ENCODE data around the gene NXNL1. TPM values are rescaled to one million over a fixed set of nuclear protein-coding genes. Genes with fewer than 3 reads are reported as not detected.

The NXNL1 gene
- total and polyA plus RNA-seq, 2 of the 13 experiments (the other 11 are each of a cell fraction or from before 2014, with no cell fraction given), result not detected

GRCh38 chr19:17499025-17499424 is 38.3 kb upstream of the NXNL1 start (continued):
- peak; percentile 13; the same call in 1 of the 2 replicates for TF ChIP-seq ARID4A (CRISPR knock-in tag; IDR thresholded peaks at IDR 0.05; ENCODE audit: borderline replicate concordance)

GRCh38 chr19:17497149-17497798 is 36.5 kb upstream of the NXNL1 start:
- no peak for FAIRE-seq
- DNase-seq (ENCODE audit: low spot score), result no peak
- Histone ChIP-seq H3K27me3 (ENCODE audit: control insufficient read depth in 1 of 2, insufficient read depth in 2 of 2, low read length in 2 of 2) (no peaks in the 10 kb centered on the region), H3K4me1 (ENCODE audit: insufficient read depth, low read length) (peaks cover 40% of the 10 kb centered on the region), H3K9ac (ENCODE audit: insufficient read depth, low read depth, low read length) (no peak overlapping the region), H3K36me3 (replicated peaks in 1 of 2; ENCODE audit: control insufficient read depth in 1 of 2, insufficient read depth in 2 of 2, low read length in 2 of 2) (no peaks in the 10 kb centered on the region), H3K4me3 (replicated peaks in 1 of 3; ENCODE audit: insufficient read depth in 1 of 3, low read depth in 2 of 3, low read length in 3 of 3) (no peak overlapping the region), H2AFZ (ENCODE audit: low read length) (no peak overlapping the region), H3K79me2 (ENCODE audit: insufficient read depth, low read length) (no peaks in the 10 kb centered on the region), H4K20me1 (ENCODE audit: insufficient read depth, low read length) (no peaks in the 10 kb centered on the region), H3K4me2 (ENCODE audit: low read depth, low read length) (no peak overlapping the region), H3K9me3 (ENCODE audit: low read length) (no peaks in the 10 kb centered on the region), H3K27ac (ENCODE audit: extremely low read length, insufficient read depth, low read length) (no peak overlapping the region)
- TF ChIP-seq BRD4 (CRISPR knock-in tag; IDR thresholded peaks at IDR 0.05), result no peak
- TF ChIP-seq KDM5A (IDR thresholded peaks at IDR 0.05; ENCODE audit: borderline replicate concordance, low read length), result no peak
- no peak for TF ChIP-seq ZNF615 (CRISPR knock-in tag; IDR thresholded peaks at IDR 0.05; ENCODE audit: borderline replicate concordance)
- TF ChIP-seq CBX5 (CRISPR knock-in tag; IDR thresholded peaks at IDR 0.05; ENCODE audit: borderline replicate concordance), result no peak
- TF ChIP-seq ZNF530 (CRISPR knock-in tag; IDR thresholded peaks at IDR 0.05; ENCODE audit: low read depth), result no peak
- TF ChIP-seq AGO1 (IDR thresholded peaks at IDR 0.05; ENCODE audit: low read depth, low read length, poor library complexity, severe bottlenecking), result peak; percentile 18
- TF ChIP-seq ELF4 (CRISPR knock-in tag; IDR thresholded peaks at IDR 0.05; ENCODE audit: borderline replicate concordance), result no peak
- no peak for TF ChIP-seq TRIM22 (IDR thresholded peaks at IDR 0.05)
- TF ChIP-seq ZBTB33 (CRISPR knock-in tag; IDR thresholded peaks at IDR 0.05), result peak; percentile 27; the same call in 1 of the 2 replicates
- TF ChIP-seq AGO2 (optimal IDR thresholded peaks at IDR 0.05; ENCODE audit: low read depth, low read length), result peak; percentile 68
- BruUV-seq (replicated peaks), result no TSS peak
- intact Hi-C loops (cut with micrococcal nuclease; ENCODE audit: unreplicated experiment), result no loop called here
- in situ Hi-C loops (cut with HindIII; ENCODE audit: extremely low pct_ligation_motif_present, low pct_unique_long_range_greater_than_20kb), result no loop called here
- POLR2A ChIA-PET, result interaction anchor here (1.2 to 1.3 kb wide), 2 partner anchors 22 to 109 kb away, joined by 3 to 4 read pairs; no protein-coding TSS in a partner anchor
- 98% methylated on average over 29 of the region's 41 CpGs for WGBS (ENCODE audit: low lambda C conversion rate)
- CTCF ChIA-PET (ENCODE audit: low intra/inter-chr PET ratio, low total read pairs), result interaction anchor here (0.7 to 2.2 kb wide), 2 partner anchors 31 to 75 kb away, joined by 4 to 8 read pairs; no protein-coding TSS in a partner anchor
- ATAC-seq, result no peak

Data from HepG2 (cell line).